ENCODE measurements around the gene ADCY2.

The ADCY2 gene

GRCh38 chr5:7801891-7802614 lies 406.1 kb downstream of the ADCY2 start:
- DNase-seq = peak; percentile 22

- no peak for DNase-seq
Observed at GRCh38 chr5:7802855-7803254, 406.9 kb downstream of the ADCY2 start.

- no peak for DNase-seq
Observed at GRCh38 chr5:7803937-7804336, 408.0 kb downstream of the ADCY2 start.

- no peak for DNase-seq
Observed at GRCh38 chr5:7805379-7805778, 409.4 kb downstream of the ADCY2 start.

DNA sequence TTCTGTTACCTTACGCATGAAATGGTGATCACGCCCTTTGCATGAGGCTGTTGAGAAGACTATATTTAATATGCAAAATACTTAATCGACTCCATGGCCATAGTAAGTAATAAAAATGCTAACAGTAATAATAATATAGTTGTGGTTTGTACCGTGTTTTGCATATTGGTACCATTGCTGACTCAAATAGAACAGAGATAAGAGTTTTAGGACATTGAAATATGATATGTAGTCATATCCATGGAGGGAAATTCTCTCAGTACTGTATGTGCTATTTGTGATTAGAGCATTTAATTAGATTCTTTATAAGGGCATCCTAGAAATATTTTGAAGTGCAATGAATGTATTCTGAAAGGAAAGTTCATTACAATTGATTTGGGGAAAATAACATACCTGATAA lies 413.1 kb downstream of the ADCY2 start:
- DNase-seq = no peak

DNA sequence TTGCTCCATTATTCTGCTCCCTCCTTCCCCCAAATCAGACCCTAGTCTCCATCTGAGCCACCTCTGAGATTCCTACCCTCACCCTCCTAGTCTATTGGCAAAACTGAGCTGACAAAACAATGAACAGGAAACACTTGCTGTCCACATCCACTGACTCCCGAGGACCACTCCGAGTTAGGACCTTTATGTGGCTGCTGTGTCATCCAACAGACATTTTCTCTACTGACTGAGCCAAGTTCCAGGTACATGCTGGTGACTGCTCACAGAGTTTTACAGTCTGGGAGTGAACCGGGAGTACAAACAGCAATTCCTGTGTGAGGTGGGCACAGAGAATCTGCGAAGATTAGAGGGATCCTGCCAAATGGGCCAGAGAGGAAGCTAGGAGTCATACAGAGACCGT lies 415.8 kb downstream of the ADCY2 start:
- DNase-seq = no peak

- DNase-seq = no peak
Observed at GRCh38 chr5:7813007-7813406, 417.1 kb downstream of the ADCY2 start.

GRCh38 chr5:7813576-7813975 lies 417.6 kb downstream of the ADCY2 start:
- no peak for DNase-seq

- no peak for DNase-seq
Observed at GRCh38 chr5:7814816-7815215, 418.9 kb downstream of the ADCY2 start.

GRCh38 chr5:7815892-7816534 lies 420.1 kb downstream of the ADCY2 start:
- DNase-seq = no peak

GRCh38 chr5:7816535-7816901 lies 420.6 kb downstream of the ADCY2 start:
- no peak for DNase-seq

GRCh38 chr5:7822449-7822848 lies 426.5 kb downstream of the ADCY2 start:
- no peak for DNase-seq

DNA sequence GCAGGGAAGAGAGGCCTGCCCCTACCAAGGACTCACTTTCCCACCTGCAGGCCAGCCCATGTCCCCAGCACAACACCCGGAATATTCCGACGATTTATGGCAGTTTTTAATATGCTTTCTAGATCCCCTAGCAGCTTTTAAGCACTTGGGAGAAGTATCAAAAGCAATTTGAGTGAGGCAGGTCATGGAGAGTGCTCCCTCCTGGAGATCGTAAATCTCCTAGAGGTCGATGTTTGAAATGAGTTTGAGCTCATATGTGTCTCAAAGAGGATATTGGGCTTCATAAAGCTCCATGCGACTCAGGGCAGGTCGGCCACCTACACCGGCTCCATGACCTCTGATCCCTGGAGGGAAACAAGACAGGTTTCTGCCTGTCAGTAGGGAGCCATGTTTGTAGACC lies 427.7 kb downstream of the ADCY2 start:
- no peak for DNase-seq

DNA sequence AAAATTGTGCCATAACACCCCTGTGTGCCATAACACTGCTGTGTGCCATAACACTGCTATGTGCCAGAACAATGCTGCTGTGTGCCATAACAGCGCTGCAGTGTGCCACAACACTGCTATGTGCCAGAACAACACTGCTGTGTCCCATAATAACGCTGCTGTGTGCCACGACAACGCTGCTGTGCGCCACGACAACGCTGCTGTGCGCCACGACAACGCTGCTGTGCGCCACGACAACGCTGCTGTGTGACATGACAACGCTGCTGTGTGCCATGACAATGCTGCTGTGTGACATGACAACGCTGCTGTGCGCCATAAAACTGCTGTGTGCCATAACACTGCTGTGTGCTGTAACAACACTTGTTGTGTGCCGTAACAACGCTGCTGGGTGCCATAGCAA lies 429.1 kb downstream of the ADCY2 start:
- DNase-seq = no peak

- no peak for DNase-seq
Observed at GRCh38 chr5:7825630-7826029, 429.7 kb downstream of the ADCY2 start.

GRCh38 chr5:7827610-7828009 lies 431.7 kb downstream of the ADCY2 start:
- no peak for DNase-seq

- no peak for DNase-seq
Observed at GRCh38 chr5:7828269-7828668, 432.3 kb downstream of the ADCY2 start.

- no peak for DNase-seq
Observed at GRCh38 chr5:7834982-7835381, 439.0 kb downstream of the ADCY2 start.

DNA sequence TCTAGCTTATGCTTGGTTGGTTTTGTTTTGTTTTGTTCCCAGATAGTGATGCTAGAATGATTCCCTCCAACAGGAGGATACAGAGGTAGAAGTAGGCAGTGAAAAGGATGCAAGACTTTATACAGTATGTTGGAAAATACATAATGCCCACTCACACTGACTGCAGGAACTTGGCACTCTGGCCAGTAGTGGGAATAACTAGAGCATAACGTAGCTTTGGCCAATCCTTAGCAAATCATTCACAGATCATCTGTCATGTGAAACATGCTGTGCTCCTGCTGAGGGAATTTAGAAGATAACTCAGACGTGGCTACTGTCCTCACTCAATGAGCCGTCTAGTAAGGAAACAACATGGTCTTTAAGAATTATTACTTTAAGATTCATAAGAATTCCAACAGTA lies 441.5 kb downstream of the ADCY2 start:
- no peak for DNase-seq

GRCh38 chr5:7842531-7842930 lies 446.6 kb downstream of the ADCY2 start:
- DNase-seq = no peak

GRCh38 chr5:7844901-7845300 lies 449.0 kb downstream of the ADCY2 start:
- DNase-seq = no peak

DNA sequence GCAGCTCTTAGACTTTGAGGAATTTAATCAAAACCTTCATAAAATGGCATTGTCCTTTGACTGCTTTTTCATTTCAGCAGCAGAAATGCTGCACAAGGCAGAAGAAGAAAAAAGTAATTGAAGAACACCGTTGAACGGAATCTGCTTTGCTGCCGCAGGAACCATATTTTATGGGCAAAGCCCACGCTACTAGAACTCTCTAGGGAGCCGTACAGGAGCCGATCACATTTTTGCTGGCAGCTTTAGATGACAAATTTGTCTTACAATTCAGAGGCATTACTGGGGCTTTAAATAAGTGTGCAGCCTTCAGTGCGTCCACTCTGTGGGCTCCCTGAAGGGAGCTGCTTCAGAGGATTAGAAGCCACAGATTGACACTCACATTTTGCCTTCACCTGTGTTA lies 449.6 kb downstream of the ADCY2 start:
- DNase-seq = no peak

- no peak for DNase-seq
Observed at GRCh38 chr5:7846327-7846726, 450.4 kb downstream of the ADCY2 start.

- no peak for DNase-seq
Observed at GRCh38 chr5:7848296-7848695, 452.4 kb downstream of the ADCY2 start.
